ENCODE measurements around the gene SLC26A9.
"Not testable (repeated sequence)": the region's sequence is repeated elsewhere in the genome, so short reads cannot be mapped to it uniquely, and the experiment has no call there.

SLC26A9 gene

DNA sequence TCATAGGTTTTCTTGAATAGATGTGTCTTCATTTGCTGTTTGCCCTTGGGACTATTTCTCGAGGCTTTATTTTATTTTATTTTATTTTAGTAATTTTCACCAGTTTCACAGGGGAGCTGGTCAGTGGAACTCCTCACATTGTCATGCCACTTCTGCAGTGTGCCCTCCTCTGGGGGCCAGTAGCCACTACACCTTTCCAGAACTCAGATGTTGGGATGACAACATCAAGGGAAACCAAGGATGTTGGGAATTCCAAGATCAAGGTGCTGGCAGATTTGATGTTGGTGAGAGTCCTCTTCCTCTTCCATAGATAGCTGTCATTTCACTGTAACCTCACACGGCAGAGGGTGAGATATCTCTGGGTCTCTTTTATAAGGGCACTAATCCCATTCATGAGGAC lies 35.5 kb downstream of the SLC26A9 start:
- Histone ChIP-seq H3K27ac (no peak overlapping the region), H2AFZ (ENCODE audit: low read depth) (no peak overlapping the region)

GRCh38 chr1:205905095-205905494 lies 38.2 kb downstream of the SLC26A9 start:
- not testable (repeated sequence) for H3K4me1 ChIP-seq (ENCODE audit: low read depth, poor library complexity, severe bottlenecking); H3K36me3 ChIP-seq (ENCODE audit: insufficient read depth); H3K9ac ChIP-seq; H3K4me2 ChIP-seq; H4K20me1 ChIP-seq (ENCODE audit: insufficient read depth); H3K27me3 ChIP-seq (ENCODE audit: insufficient read depth, low read depth); H3K79me2 ChIP-seq (ENCODE audit: insufficient read depth, low read depth); H3K27ac ChIP-seq; H2AFZ ChIP-seq (ENCODE audit: low read depth); H3K4me3 ChIP-seq (IDR thresholded peaks at IDR 0.05; ENCODE audit: insufficient read depth, low read depth, low read length)

More for the DNA sequence above, 35.5 kb downstream of the SLC26A9 start:
- Histone ChIP-seq H3K4me3 (IDR thresholded peaks at IDR 0.05; ENCODE audit: insufficient read depth, low read depth, low read length) (no peak overlapping the region), H3K36me3 (ENCODE audit: insufficient read depth) (no peaks in the 10 kb centered on the region), H3K79me2 (ENCODE audit: insufficient read depth, low read depth) (no peaks in the 10 kb centered on the region), H3K4me1 (ENCODE audit: low read depth, poor library complexity, severe bottlenecking) (no peaks in the 10 kb centered on the region), H3K27me3 (ENCODE audit: insufficient read depth, low read depth) (no peaks in the 10 kb centered on the region), H3K9ac (no peak overlapping the region), H3K4me2 (no peak overlapping the region), H4K20me1 (ENCODE audit: insufficient read depth) (no peaks in the 10 kb centered on the region)
- TF ChIP-seq CTCF (conservative IDR thresholded peaks at IDR 0.05; ENCODE audit: low read depth, low read length), result peak; percentile 67

GRCh38 chr1:205896351-205896750 lies 46.9 kb downstream of the SLC26A9 start:
- no peak for TF ChIP-seq CTCF (conservative IDR thresholded peaks at IDR 0.05; ENCODE audit: low read depth, low read length)

DNA sequence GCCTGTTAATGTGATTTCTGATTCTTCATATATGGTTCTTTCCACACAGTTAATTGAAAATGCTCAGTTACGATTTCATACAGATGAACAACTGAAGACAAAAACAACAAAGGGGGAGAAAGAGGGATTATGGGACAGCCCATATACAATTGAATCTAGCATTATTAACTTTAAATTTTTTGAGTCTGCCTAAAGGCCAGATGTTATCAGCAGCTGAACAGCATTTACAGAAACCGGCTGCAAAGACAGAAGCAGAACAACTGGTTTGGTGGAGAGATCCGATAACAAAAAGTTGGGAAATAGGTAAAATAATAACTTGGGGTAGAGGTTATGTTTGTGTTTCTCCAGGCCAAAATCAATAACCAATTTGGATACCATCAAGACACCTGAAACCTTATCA lies 49.1 kb downstream of the SLC26A9 start:
- not testable (repeated sequence) for H3K36me3 ChIP-seq (ENCODE audit: insufficient read depth); H3K27ac ChIP-seq; H3K79me2 ChIP-seq (ENCODE audit: insufficient read depth, low read depth); H3K4me3 ChIP-seq (IDR thresholded peaks at IDR 0.05; ENCODE audit: insufficient read depth, low read depth, low read length); H3K9ac ChIP-seq; H3K4me1 ChIP-seq (ENCODE audit: low read depth, poor library complexity, severe bottlenecking); H3K4me2 ChIP-seq; H3K27me3 ChIP-seq (ENCODE audit: insufficient read depth, low read depth); H4K20me1 ChIP-seq (ENCODE audit: insufficient read depth); H2AFZ ChIP-seq (ENCODE audit: low read depth)

More at GRCh38 chr1:205896351-205896750, 46.9 kb downstream of the SLC26A9 start:
- Histone ChIP-seq H2AFZ (ENCODE audit: low read depth) (no peak overlapping the region), H3K27ac (no peak overlapping the region), H3K9ac (no peak overlapping the region), H3K4me1 (ENCODE audit: low read depth, poor library complexity, severe bottlenecking) (no peaks in the 10 kb centered on the region), H3K27me3 (ENCODE audit: insufficient read depth, low read depth) (no peaks in the 10 kb centered on the region), H3K36me3 (ENCODE audit: insufficient read depth) (no peaks in the 10 kb centered on the region), H3K4me3 (IDR thresholded peaks at IDR 0.05; ENCODE audit: insufficient read depth, low read depth, low read length) (no peak overlapping the region), H4K20me1 (ENCODE audit: insufficient read depth) (no peaks in the 10 kb centered on the region), H3K79me2 (ENCODE audit: insufficient read depth, low read depth) (no peaks in the 10 kb centered on the region), H3K4me2 (no peak overlapping the region)

DNA sequence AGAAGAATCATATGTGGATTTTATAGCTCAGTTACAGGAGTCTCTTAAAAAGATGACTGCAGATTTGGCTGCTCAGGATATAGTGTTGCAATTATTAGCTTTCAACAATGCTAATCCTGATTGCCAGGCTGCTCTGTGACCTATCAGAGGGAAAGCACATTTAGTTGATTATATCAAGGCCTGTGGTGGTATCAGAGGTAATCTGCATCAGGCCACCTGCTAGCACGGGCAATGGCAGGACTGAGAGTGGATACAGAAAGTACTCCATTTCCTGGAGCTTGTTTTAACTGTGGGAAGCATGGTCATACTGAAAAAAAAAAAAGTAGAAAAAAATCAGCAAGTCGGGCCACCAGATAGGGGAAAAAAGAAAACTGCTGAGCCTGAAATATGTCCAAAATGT lies 51.1 kb downstream of the SLC26A9 start:
- not testable (repeated sequence) for H3K4me3 ChIP-seq (IDR thresholded peaks at IDR 0.05; ENCODE audit: insufficient read depth, low read depth, low read length); H3K79me2 ChIP-seq (ENCODE audit: insufficient read depth, low read depth); H3K4me1 ChIP-seq (ENCODE audit: low read depth, poor library complexity, severe bottlenecking); H4K20me1 ChIP-seq (ENCODE audit: insufficient read depth); H2AFZ ChIP-seq (ENCODE audit: low read depth); H3K36me3 ChIP-seq (ENCODE audit: insufficient read depth); H3K4me2 ChIP-seq; H3K27ac ChIP-seq; H3K27me3 ChIP-seq (ENCODE audit: insufficient read depth, low read depth); H3K9ac ChIP-seq

GRCh38 chr1:205891481-205891880 lies 51.8 kb downstream of the SLC26A9 start:
- not testable (repeated sequence) for H4K20me1 ChIP-seq (ENCODE audit: insufficient read depth); H3K36me3 ChIP-seq (ENCODE audit: insufficient read depth); H3K9ac ChIP-seq; H3K4me1 ChIP-seq (ENCODE audit: low read depth, poor library complexity, severe bottlenecking); H3K27me3 ChIP-seq (ENCODE audit: insufficient read depth, low read depth); H2AFZ ChIP-seq (ENCODE audit: low read depth); H3K27ac ChIP-seq; H3K79me2 ChIP-seq (ENCODE audit: insufficient read depth, low read depth); H3K4me3 ChIP-seq (IDR thresholded peaks at IDR 0.05; ENCODE audit: insufficient read depth, low read depth, low read length); H3K4me2 ChIP-seq

DNA sequence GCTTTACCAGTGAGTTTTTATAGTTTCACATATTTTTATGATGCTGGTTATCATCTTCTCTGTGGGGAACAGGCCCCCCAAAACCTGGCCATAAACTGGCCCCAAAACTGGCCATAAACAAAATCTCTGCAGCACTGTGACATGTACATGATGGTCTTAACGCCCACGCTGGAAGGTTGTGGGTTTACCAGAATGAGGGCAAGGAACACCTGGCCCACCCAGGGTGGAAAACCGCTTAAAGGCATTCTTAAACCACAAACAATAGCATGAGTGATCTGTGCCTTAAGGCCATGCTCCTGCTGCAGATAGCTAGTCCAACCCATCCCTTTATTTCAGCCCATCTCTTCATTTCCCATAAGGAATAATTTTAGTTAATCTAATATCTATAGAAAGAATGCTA lies 52.6 kb downstream of the SLC26A9 start:
- H3K27ac ChIP-seq; H3K4me3 ChIP-seq (IDR thresholded peaks at IDR 0.05; ENCODE audit: insufficient read depth, low read depth, low read length); H3K79me2 ChIP-seq (ENCODE audit: insufficient read depth, low read depth); H3K9ac ChIP-seq; H4K20me1 ChIP-seq (ENCODE audit: insufficient read depth); H3K4me2 ChIP-seq; H3K4me1 ChIP-seq (ENCODE audit: low read depth, poor library complexity, severe bottlenecking); H2AFZ ChIP-seq (ENCODE audit: low read depth); H3K36me3 ChIP-seq (ENCODE audit: insufficient read depth); H3K27me3 ChIP-seq (ENCODE audit: insufficient read depth, low read depth): not testable (repeated sequence)

- H3K27me3 ChIP-seq (ENCODE audit: insufficient read depth, low read depth); H3K4me2 ChIP-seq; H3K9ac ChIP-seq; H3K4me3 ChIP-seq (IDR thresholded peaks at IDR 0.05; ENCODE audit: insufficient read depth, low read depth, low read length); H4K20me1 ChIP-seq (ENCODE audit: insufficient read depth); H2AFZ ChIP-seq (ENCODE audit: low read depth); H3K27ac ChIP-seq; H3K36me3 ChIP-seq (ENCODE audit: insufficient read depth); H3K79me2 ChIP-seq (ENCODE audit: insufficient read depth, low read depth); H3K4me1 ChIP-seq (ENCODE audit: low read depth, poor library complexity, severe bottlenecking): not testable (repeated sequence)
Observed at GRCh38 chr1:205889706-205890105, 53.5 kb downstream of the SLC26A9 start.

GRCh38 chr1:205889006-205889405 lies 54.2 kb downstream of the SLC26A9 start:
- not testable (repeated sequence) for H2AFZ ChIP-seq (ENCODE audit: low read depth); H3K27ac ChIP-seq; H3K36me3 ChIP-seq (ENCODE audit: insufficient read depth); H3K4me1 ChIP-seq (ENCODE audit: low read depth, poor library complexity, severe bottlenecking); H4K20me1 ChIP-seq (ENCODE audit: insufficient read depth); H3K4me2 ChIP-seq; H3K79me2 ChIP-seq (ENCODE audit: insufficient read depth, low read depth); H3K4me3 ChIP-seq (IDR thresholded peaks at IDR 0.05; ENCODE audit: insufficient read depth, low read depth, low read length); H3K27me3 ChIP-seq (ENCODE audit: insufficient read depth, low read depth); H3K9ac ChIP-seq

All from KMS-11 (cell line).